Measurements from ENCODE around the gene LAMTOR3.
"Not testable (repeated sequence)": the region's sequence is repeated elsewhere in the genome, so short reads cannot be mapped to it uniquely, and the experiment has no call there.

LAMTOR3 gene

GRCh38 chr4:99835942-99836341 is 58.3 kb downstream of the LAMTOR3 start:
- DNase-seq, result no peak
- TF ChIP-seq, protein P1, sequence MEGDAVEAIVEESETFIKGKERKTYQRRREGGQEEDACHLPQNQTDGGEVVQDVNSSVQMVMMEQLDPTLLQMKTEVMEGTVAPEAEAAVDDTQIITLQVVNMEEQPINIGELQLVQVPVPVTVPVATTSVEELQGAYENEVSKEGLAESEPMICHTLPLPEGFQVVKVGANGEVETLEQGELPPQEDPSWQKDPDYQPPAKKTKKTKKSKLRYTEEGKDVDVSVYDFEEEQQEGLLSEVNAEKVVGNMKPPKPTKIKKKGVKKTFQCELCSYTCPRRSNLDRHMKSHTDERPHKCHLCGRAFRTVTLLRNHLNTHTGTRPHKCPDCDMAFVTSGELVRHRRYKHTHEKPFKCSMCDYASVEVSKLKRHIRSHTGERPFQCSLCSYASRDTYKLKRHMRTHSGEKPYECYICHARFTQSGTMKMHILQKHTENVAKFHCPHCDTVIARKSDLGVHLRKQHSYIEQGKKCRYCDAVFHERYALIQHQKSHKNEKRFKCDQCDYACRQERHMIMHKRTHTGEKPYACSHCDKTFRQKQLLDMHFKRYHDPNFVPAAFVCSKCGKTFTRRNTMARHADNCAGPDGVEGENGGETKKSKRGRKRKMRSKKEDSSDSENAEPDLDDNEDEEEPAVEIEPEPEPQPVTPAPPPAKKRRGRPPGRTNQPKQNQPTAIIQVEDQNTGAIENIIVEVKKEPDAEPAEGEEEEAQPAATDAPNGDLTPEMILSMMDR (IDR thresholded peaks at IDR 0.05; ENCODE audit: low read depth, low read length), result no peak
- H3K27ac ChIP-seq, result no peak overlapping the region
- no peaks in the 10 kb centered on the region for H3K36me3 ChIP-seq
- no peak overlapping the region for H3K4me3 ChIP-seq (ENCODE audit: low read depth, low read length)
- H3K9me3 ChIP-seq (ENCODE audit: severe bottlenecking), result no peaks in the 10 kb centered on the region
- H3K27me3 ChIP-seq (ENCODE audit: insufficient read depth, low read depth, severe bottlenecking), result no peaks in the 10 kb centered on the region

DNA sequence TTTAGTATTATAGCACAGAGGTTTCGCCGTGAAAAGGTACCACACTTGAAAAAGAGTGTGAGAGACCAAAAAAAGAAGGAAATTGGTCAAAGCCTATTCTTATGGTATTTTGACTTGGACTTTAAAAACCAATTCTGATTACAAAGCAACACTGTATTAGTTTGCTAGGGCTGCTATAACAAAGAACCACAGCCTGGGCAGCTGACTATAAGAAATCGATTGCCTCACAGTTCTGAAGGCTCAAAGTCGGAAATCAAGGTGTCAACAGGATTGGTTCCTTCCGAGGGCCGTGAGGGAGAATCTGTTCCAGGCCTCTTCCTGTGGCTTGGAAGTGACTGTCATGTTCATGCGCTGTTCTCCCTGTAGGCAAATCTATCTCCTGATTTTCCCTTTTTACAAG is 59.7 kb downstream of the LAMTOR3 start:
- TF ChIP-seq, protein P1 (IDR thresholded peaks at IDR 0.05; ENCODE audit: low read depth, low read length), result no peak
- no peaks in the 10 kb centered on the region for H3K27me3 ChIP-seq (ENCODE audit: insufficient read depth, low read depth, severe bottlenecking)
- no peaks in the 10 kb centered on the region for H3K9me3 ChIP-seq (ENCODE audit: severe bottlenecking)
- DNase-seq, result no peak
- H3K27ac ChIP-seq, result no peak overlapping the region
- H3K4me3 ChIP-seq (ENCODE audit: low read depth, low read length), result no peak overlapping the region
- no peaks in the 10 kb centered on the region for H3K36me3 ChIP-seq

GRCh38 chr4:99833756-99834155 is 60.5 kb downstream of the LAMTOR3 start:
- H3K9me3 ChIP-seq (ENCODE audit: severe bottlenecking), result no peaks in the 10 kb centered on the region
- no peak for DNase-seq
- no peaks in the 10 kb centered on the region for H3K36me3 ChIP-seq
- no peak overlapping the region for H3K27ac ChIP-seq
- TF ChIP-seq, protein P1 (IDR thresholded peaks at IDR 0.05; ENCODE audit: low read depth, low read length), result no peak
- H3K4me3 ChIP-seq (ENCODE audit: low read depth, low read length), result no peak overlapping the region
- H3K27me3 ChIP-seq (ENCODE audit: insufficient read depth, low read depth, severe bottlenecking), result no peaks in the 10 kb centered on the region

DNA sequence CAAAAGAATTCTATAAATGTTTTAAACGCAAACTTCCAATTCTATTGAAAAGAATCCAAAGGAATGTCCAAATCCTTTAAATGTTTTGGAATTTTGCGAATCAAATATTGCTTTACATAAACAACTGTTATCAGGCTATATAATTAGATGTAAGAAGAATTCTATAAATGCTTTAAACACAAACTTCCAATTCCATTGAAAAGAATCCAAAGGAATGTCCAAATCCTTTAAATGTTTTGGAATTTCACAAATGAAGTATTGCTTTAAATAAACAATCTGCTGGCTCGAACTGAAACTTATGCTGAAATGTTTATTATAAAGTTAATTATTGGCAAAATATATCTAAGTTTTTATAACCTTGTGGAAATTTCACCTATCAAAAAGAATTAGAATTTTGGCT is 61.5 kb downstream of the LAMTOR3 start:
- no peak overlapping the region for H3K27ac ChIP-seq

GRCh38 chr4:99832321-99832720 is 61.9 kb downstream of the LAMTOR3 start:
- no peak overlapping the region for H3K27ac ChIP-seq
- TF ChIP-seq, protein P1 (IDR thresholded peaks at IDR 0.05; ENCODE audit: low read depth, low read length), result no peak
- DNase-seq, result no peak
- H3K4me3 ChIP-seq (ENCODE audit: low read depth, low read length), result no peak overlapping the region
- H3K36me3 ChIP-seq, result no peaks in the 10 kb centered on the region
- no peaks in the 10 kb centered on the region for H3K27me3 ChIP-seq (ENCODE audit: insufficient read depth, low read depth, severe bottlenecking)
- H3K9me3 ChIP-seq (ENCODE audit: severe bottlenecking), result no peaks in the 10 kb centered on the region

More for the DNA sequence above, 61.5 kb downstream of the LAMTOR3 start:
- Histone ChIP-seq H3K4me3 (ENCODE audit: low read depth, low read length) (no peak overlapping the region), H3K27me3 (ENCODE audit: insufficient read depth, low read depth, severe bottlenecking) (no peaks in the 10 kb centered on the region), H3K9me3 (ENCODE audit: severe bottlenecking) (no peaks in the 10 kb centered on the region), H3K36me3 (no peaks in the 10 kb centered on the region)
- TF ChIP-seq, protein P1 (IDR thresholded peaks at IDR 0.05; ENCODE audit: low read depth, low read length), result no peak
- DNase-seq, result no peak

- not testable (repeated sequence) for H3K4me3 ChIP-seq (ENCODE audit: low read depth, low read length); H3K36me3 ChIP-seq; H3K27ac ChIP-seq; DNase-seq; H3K27me3 ChIP-seq (ENCODE audit: insufficient read depth, low read depth, severe bottlenecking); H3K9me3 ChIP-seq (ENCODE audit: severe bottlenecking)
Observed at GRCh38 chr4:99830051-99830450, 64.2 kb downstream of the LAMTOR3 start.

Measured in WERI-Rb-1 (cell line).